Gastroesophageal sphincter (tissue), 4 donors: ENCODE data around the gene GALNT10. TPM values are rescaled to one million over a fixed set of nuclear protein-coding genes. Genes with fewer than 3 reads are reported as not detected.
A peak's percentile ranks its signal among the peaks of the same experiment; 100 is the strongest.

Source experiments
- ATAC-seq: fragments of 150-250 bp; one replicate; pipeline ENCODE4 v1.9.1; 2016; ENCODE audit warnings: mild to moderate bottlenecking, moderate library complexity
- H3K27ac ChIP-seq, 4 donors: fragments of 200-600 bp; sonication (generic) in 3 of 4; 1 replicate in 3 of 4; 2 replicates in 1 of 4; pipeline ENCODE4 v1.5.1; 2016 to 2019
- H3K27me3 ChIP-seq: fragments of 200-600 bp; sonication (generic); one replicate; pipeline ENCODE4 v1.5.1; 2019
- H3K36me3 ChIP-seq, 2 donors: fragments of 200-600 bp; sonication (generic); one replicate each; pipeline ENCODE4 v1.5.1; 2019; ENCODE audit warnings: control low read depth in 1 of 2
- H3K4me1 ChIP-seq, 3 donors: fragments of 200-600 bp; sonication (generic); 1 replicate in 2 of 3; 2 replicates in 1 of 3; pipeline ENCODE4 v1.5.1; 2016 to 2019; ENCODE audit warnings: control low read depth in 2 of 3
- H3K4me3 ChIP-seq, 2 donors: fragments of 200-600 bp; sonication (generic); one replicate each; pipeline ENCODE4 v1.5.1; 2019; ENCODE audit warnings: mild to moderate bottlenecking in 1 of 2, moderate library complexity in 1 of 2
- H3K9me3 ChIP-seq, 3 donors: fragments of 200-600 bp; sonication (generic); one replicate each; pipeline ENCODE4 v1.5.1; 2017 to 2019; ENCODE audit warnings: control low read depth in 2 of 3
- EP300 ChIP-seq: sonication (generic); formaldehyde crosslinking; IDR thresholded peaks from one replicate; pipeline ENCODE4 v1.6.1; 2017; ENCODE audit warnings: antibody characterized with exemption, mild to moderate bottlenecking
- POLR2A ChIP-seq, 2 donors: fragments of 450-650 bp; IDR thresholded peaks; one replicate each; pipeline ENCODE4 v1.6.1; 2017; ENCODE audit warnings: antibody characterized with exemption in 2 of 2, mild to moderate bottlenecking in 2 of 2, moderate library complexity in 1 of 2
- POLR2AphosphoS5 ChIP-seq: sonication (generic); formaldehyde crosslinking; IDR thresholded peaks from one replicate; pipeline ENCODE4 v1.6.1; 2017; ENCODE audit warnings: antibody characterized with exemption
- WGBS, 2 donors: methylation state at CpG; one replicate each; pipeline ENCODE4 v1.1.5; 2018; ENCODE audit warnings: low coverage in 1 of 2; 5-methylcytosine and 5-hydroxymethylcytosine counted together
- total RNA-seq, 4 donors: library from RNA; depleted of rRNA; stranded (reverse); fragments of >200 nt; gene quantifications; one replicate each; pipeline ENCODE4 v1.1.0, GENCODE V29; 2016
- TF ChIP-seq, protein P1 (sequence below), 4 experiments: fragments of 200-600 bp in 2 of 4; fragments of 450-650 bp in 2 of 4; sonication (generic) in 1 of 4; IDR thresholded peaks; one replicate each; pipeline ENCODE4 v1.5.1; 2017 to 2019; ENCODE audit warnings: antibody characterized with exemption in 4 of 4, mild to moderate bottlenecking in 2 of 4, moderate library complexity in 2 of 4

GALNT10 gene
- total RNA-seq, 4 donors from 2014 or later = 19.1 to 49.1 (median 34.0) TPM

DNA sequence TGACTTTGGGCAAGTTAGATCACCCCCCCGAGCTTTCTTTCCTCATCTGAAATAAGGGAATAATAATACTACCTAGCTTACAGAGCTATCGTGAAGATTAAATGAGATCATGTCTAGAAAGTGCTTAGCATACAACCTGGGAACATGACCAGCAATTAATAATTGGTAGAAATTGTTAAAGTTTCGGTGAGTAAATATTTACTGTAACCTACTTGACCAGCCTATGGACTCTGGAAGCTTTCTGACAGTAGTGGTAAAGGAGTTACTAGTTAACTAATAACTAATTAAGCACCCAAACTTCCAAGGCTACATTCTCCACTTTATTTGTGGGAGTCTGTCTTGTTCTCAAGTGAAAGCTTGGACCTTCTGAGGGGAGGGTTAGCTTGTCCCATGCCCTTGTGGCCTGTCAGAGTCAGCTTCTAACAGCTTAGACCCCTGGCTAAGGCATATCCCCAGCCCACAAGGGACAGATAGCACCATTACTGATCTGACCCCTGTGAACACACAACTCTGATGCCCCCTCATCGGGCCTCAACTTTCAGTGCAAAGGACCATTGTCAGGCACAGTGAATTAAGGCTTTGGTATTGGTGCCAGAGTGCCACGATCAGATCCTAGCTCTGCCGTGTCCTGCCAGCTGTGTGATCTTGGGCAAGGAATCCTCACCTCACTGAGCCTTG, 196.6 kb downstream of the GALNT10 start:
- Histone ChIP-seq H3K36me3 (peaks cover 0 to 44% of the 10 kb centered on the region in 2 donors), H3K27ac (no peak overlapping the region), H3K27me3 (no peaks in the 10 kb centered on the region), H3K4me1 (peaks cover 0 to 9% (median 0%) of the 10 kb centered on the region in 3 donors), H3K4me3 (no peak overlapping the region), H3K9me3 (no peaks in the 10 kb centered on the region)
- WGBS, 2 donors = 86 to 94% methylated on average over 4 to 5 of the region's 6 CpGs
- no peak for ATAC-seq
- TF ChIP-seq EP300 (no peak), POLR2AphosphoS5 (no peak), POLR2A (IDR thresholded peaks at IDR 0.05) (no peak)
- TF ChIP-seq, protein P1, sequence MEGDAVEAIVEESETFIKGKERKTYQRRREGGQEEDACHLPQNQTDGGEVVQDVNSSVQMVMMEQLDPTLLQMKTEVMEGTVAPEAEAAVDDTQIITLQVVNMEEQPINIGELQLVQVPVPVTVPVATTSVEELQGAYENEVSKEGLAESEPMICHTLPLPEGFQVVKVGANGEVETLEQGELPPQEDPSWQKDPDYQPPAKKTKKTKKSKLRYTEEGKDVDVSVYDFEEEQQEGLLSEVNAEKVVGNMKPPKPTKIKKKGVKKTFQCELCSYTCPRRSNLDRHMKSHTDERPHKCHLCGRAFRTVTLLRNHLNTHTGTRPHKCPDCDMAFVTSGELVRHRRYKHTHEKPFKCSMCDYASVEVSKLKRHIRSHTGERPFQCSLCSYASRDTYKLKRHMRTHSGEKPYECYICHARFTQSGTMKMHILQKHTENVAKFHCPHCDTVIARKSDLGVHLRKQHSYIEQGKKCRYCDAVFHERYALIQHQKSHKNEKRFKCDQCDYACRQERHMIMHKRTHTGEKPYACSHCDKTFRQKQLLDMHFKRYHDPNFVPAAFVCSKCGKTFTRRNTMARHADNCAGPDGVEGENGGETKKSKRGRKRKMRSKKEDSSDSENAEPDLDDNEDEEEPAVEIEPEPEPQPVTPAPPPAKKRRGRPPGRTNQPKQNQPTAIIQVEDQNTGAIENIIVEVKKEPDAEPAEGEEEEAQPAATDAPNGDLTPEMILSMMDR (IDR thresholded peaks at IDR 0.05) = no peak

DNA sequence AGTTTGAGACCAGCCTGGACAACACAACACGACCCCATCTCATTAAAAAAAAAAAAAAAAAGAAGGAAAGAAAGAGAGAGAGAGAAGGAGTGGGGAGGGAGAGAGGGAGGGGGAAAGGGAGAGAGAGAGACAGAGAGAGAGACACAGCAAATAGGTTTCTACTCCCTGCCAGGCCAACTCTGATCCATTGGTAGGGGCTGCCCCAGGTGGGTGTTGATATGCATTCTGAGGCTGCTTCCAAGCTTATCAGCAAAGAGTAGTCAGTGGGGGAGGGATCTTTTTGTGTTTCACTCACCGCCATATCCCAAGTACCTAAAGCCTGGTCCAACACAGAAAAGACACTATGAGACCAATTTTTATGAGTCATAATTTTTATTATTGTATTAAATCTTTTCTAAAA, 198.3 kb downstream of the GALNT10 start:
- Histone ChIP-seq H3K9me3 (no peaks in the 10 kb centered on the region), H3K36me3 (peaks cover 0 to 42% of the 10 kb centered on the region in 2 donors), H3K4me3 (no peak overlapping the region), H3K27ac (no peak overlapping the region), H3K4me1 (peaks cover 0 to 9% (median 0%) of the 10 kb centered on the region in 3 donors), H3K27me3 (no peaks in the 10 kb centered on the region)
- WGBS, 2 donors = 82 to 100% methylated on average over 1 to 2 of the region's 2 CpGs
- ATAC-seq = no peak
- TF ChIP-seq POLR2AphosphoS5 (no peak), EP300 (no peak), POLR2A (IDR thresholded peaks at IDR 0.05) (no peak)
- TF ChIP-seq, protein P1 (IDR thresholded peaks at IDR 0.05) = no peak

DNA sequence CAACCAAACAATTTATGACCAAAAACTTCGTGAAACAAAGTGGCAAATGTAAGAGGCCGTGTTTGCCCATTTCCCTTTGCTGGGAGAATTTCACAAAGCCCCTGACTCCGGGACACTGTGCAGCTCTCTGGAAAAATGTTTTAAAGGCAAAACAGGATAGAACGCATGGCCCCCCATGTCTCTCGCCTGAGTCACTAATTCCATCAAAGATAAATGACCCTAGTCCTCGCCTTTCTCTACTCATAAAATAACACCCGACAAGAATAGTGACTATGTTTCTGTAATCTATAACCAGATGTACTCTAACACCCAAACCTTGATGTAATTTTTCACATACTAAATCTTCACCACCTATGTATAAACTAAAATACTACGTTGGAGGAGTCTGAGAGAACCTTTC, 199.6 kb downstream of the GALNT10 start:
- H3K36me3 ChIP-seq = peaks cover 0 to 49% of the 10 kb centered on the region in 2 donors
- no peaks in the 10 kb centered on the region for H3K9me3 ChIP-seq
- TF ChIP-seq, protein P1 (IDR thresholded peaks at IDR 0.05) = no peak
- TF ChIP-seq EP300 = no peak
- TF ChIP-seq POLR2AphosphoS5 = no peak
- no peak for TF ChIP-seq POLR2A (IDR thresholded peaks at IDR 0.05)
- H3K4me1 ChIP-seq = peaks cover 0 to 9% (median 0%) of the 10 kb centered on the region in 3 donors
- no peak overlapping the region for H3K4me3 ChIP-seq
- H3K27me3 ChIP-seq = no peaks in the 10 kb centered on the region
- peak overlapping the region in 1 of 4 donors; percentile 7 for H3K27ac ChIP-seq
- no peak for ATAC-seq
- 59 to 74% methylated on average over 5 to 8 of the region's 8 CpGs for WGBS, 2 donors

DNA sequence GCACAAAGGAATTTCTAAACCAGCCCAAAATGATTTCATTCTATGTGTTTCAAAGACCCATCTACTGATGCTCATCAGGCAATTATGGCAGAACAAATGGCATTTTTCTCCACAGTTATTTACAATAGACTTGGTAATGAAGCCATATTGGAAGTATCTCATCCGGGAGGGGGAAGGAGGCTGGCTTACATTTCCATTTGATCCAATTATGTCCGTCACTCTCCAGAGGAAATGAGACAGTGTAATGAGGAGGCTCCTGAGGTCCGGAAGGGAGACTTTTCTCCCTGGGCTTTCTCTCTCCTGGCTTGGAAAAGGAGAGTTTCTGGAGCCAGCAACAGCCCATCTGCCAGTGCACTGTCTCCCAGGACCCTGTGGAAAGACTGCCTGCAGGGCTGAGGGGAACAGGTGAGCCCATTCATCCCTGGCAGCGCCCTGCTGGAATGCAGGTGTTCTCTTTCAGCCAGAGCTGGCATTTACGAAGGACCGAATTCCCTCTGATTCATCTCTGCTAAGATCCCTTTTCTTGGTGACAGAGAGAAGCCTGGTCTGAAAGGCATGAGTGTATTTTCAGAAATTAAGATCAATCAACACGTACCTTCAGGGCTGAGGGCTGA, 200.3 kb downstream of the GALNT10 start:
- no peaks in the 10 kb centered on the region for H3K9me3 ChIP-seq
- H3K4me3 ChIP-seq = no peak overlapping the region
- peaks cover 0 to 9% (median 0%) of the 10 kb centered on the region in 3 donors for H3K4me1 ChIP-seq
- 75 to 98% methylated on average over 4 of the region's 7 CpGs for WGBS, 2 donors
- ATAC-seq = no peak
- peak overlapping the region in 1 of 4 donors; percentile 7 for H3K27ac ChIP-seq
- no peaks in the 10 kb centered on the region for H3K27me3 ChIP-seq
- no peak for TF ChIP-seq POLR2A (IDR thresholded peaks at IDR 0.05)
- TF ChIP-seq, protein P1 (IDR thresholded peaks at IDR 0.05) = no peak
- no peak for TF ChIP-seq EP300
- TF ChIP-seq POLR2AphosphoS5 = no peak
- H3K36me3 ChIP-seq = peaks cover 0 to 41% of the 10 kb centered on the region in 2 donors
